ENCODE data around the gene RAB44. TPM values are rescaled to one million over a fixed set of nuclear protein-coding genes. Genes with fewer than 3 reads are reported as not detected.
A peak's percentile ranks its signal among the peaks of the same experiment; 100 is the strongest.

Gene RAB44
- total and polyA plus RNA-seq, 9 of the 15 experiments (the other 6 are each of a cell fraction or from before 2014, with no cell fraction given) = not detected

DNA sequence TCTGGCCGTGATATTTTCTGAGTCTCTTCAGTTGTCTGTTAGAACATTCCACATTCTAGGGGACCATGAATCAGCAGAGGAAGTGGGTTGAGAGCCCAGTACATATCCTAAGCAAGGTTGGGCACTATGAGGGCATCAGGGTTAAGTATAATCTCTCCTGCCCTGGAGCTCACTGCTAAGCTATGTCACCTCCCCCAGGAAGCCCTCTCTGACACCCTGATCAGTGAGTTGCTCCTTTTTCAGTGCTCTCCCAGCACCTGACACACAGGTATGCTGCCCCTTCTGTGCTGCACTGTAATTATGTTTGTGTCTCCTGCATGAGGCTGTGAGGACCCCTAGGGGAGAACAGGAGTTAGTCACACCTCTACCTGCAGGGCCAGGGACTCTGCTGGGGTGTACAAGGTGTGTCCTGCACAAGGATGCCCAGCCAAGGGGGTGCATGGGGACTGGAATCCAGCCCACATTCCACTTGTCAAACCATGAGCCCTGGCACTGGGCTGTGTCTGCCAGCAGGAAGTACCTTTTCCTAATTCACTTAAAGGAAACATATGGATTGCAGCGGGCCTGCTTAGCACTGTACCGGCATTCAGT lies 3.9 kb downstream of the RAB44 start (continued):
- TF ChIP-seq SETDB1 (IDR thresholded peaks at IDR 0.05; ENCODE audit: low read length) = no peak
- TF ChIP-seq TARDBP (IDR thresholded peaks at IDR 0.05) = no peak
- TF ChIP-seq HMG20A (CRISPR knock-in tag; conservative IDR thresholded peaks at IDR 0.05) = no peak
- TF ChIP-seq KDM1A (IDR thresholded peaks at IDR 0.05) = peak; percentile 10 to 29; a peak in 1 of 4 replicates
- TF ChIP-seq E4F1 (CRISPR knock-in tag; IDR thresholded peaks at IDR 0.05; ENCODE audit: borderline replicate concordance) = no peak
- TF ChIP-seq DEAF1 (CRISPR knock-in tag; IDR thresholded peaks at IDR 0.05) = peak; percentile 30; the same call in 1 of the 2 replicates
- TF ChIP-seq ZFP36 (IDR thresholded peaks at IDR 0.05; ENCODE audit: low read depth, low read length, partially characterized antibody) = peak; percentile 91
- TF ChIP-seq PHB2 (IDR thresholded peaks at IDR 0.05; ENCODE audit: low read depth) = no peak
- no peak for TF ChIP-seq ZNF274 (IDR thresholded peaks at IDR 0.05; ENCODE audit: borderline replicate concordance, low read depth, low read length)
- TF ChIP-seq NCOA2 (IDR thresholded peaks at IDR 0.05; ENCODE audit: partially characterized antibody in 2 of 2) = no peak
- TF ChIP-seq ZNF695 (CRISPR knock-in tag; IDR thresholded peaks at IDR 0.05) = no peak
- TF ChIP-seq SPI1 (IDR thresholded peaks at IDR 0.05; ENCODE audit: borderline replicate concordance, low read depth, low read length) = no peak
- no peak for TF ChIP-seq RNF2 (IDR thresholded peaks at IDR 0.05)
- no peak for TF ChIP-seq NFIX (CRISPR knock-in tag; IDR thresholded peaks at IDR 0.05; ENCODE audit: low read depth)
- no peak for TF ChIP-seq STAT5A (IDR thresholded peaks at IDR 0.05; ENCODE audit: borderline replicate concordance, low read length)
- no peak for TF ChIP-seq FOS (IDR thresholded peaks at IDR 0.05; ENCODE audit: extremely low read depth, insufficient read length)
- TF ChIP-seq STAG1 (CRISPR knock-in tag; IDR thresholded peaks at IDR 0.05; ENCODE audit: borderline replicate concordance) = peak; percentile 58; the same call in 1 of the 2 replicates

Data from K562 (cell line).